Activated naive CD4-positive, alpha-beta T cell (primary cell): ENCODE results near the gene MASP1.

Source experiments
- DNase-seq, 4 experiments: peaks; one replicate each; lab custom pipeline; 2025; lab: John Stamatoyannopoulos, UW

Gene MASP1

DNA sequence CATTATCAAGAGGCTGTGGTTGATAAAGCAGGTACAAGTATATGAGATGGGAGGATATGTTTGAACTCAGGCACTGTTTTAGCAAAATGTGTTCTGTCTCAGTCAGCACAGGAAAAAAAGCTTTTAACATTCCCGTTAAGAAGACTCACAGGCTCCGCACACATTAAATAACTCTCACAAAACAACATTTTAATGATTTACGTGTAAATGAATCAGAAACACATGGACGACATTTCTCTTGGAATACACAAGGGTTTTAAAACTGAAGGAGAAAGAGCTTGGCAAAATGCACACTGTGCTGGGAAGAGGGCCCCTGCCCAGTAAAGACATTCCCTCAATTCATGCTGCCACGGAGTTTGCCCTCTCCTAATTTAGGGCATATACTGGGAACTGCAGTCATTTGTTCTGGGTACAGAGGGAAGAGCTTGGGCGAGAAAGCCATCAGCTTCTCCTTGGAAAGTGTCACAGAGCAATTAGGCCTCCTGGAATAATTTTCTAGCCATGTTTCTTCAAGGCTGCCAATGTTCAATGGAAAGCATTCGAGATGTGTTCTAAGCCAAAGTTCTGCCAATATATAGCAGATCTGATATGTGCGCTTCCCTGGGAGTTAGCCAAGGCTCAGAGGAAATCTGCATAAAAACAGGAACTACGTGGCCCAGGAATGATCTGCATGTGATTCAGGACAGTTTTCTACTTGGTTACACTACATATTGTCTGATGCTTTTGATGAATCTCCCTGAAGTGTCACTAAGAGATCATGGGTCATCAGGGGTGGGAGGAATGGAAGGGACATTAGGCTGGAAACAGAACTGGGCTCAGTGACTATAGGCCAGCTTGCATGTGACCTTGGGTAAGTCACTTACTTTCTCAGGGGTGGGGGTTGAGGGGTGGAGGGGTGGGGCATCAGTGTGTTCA lies 2.2 kb upstream of the MASP1 start:
- no peak for DNase-seq

DNA sequence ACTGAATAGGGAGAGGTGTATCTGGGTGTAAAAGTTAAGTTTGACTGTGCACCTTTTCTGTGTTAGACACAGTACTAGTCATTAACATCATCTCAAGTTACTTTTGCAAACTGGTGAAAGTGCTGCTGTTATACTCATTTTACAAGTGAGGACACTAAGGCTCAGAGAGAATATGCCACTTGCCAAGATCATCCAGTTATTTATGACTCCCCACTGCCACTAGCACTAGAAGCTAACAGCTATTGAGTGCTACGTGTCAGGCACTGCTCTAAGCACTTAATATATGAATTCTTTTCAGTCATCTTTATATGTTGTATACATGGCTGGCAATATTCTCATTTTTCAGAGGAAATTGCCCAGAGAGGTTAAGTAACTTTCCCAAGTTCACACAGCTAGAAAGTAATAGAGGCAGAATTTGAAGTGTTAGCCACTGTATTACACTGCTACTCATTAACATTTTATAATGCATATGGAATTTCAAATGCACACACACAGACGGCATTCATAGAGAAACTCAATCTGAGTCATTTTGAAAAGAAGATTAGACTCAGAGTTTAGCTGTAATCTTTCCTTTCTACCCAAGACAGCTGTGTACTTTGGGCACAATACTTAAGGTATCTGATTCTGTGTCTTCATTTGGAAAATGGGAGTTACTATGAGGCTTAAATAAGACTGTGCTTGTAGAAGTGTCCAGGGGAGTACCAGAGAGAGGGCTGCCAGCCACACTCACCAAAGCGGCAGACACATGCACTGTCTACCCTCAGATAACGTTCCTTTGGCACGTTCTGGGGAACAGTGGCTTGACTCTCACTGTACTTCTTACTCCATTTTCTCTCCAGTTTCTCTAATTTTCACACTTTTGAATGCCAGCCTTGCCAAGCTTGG lies 1.3 kb upstream of the MASP1 start:
- DNase-seq, result no peak

DNA sequence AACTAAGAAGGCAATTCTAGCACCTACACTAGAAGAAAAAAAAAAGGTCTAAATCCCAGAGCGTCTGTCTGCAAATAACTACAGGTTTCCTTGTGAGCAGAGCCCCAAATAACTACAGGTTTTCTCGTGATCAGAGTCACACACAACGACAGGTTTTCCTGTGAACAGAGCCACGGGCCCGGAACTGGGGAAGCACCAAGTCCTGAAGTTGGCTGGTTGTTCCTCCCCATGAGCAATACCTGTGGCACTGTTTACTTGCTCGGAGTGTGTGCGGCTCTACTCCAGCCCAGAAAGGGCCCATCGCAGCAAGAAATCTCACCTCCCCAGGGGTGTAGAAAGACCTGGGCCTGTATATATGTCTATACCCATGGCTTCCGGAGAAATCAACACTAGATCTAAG lies 644 bp upstream of the MASP1 start:
- DNase-seq, result no peak

DNA sequence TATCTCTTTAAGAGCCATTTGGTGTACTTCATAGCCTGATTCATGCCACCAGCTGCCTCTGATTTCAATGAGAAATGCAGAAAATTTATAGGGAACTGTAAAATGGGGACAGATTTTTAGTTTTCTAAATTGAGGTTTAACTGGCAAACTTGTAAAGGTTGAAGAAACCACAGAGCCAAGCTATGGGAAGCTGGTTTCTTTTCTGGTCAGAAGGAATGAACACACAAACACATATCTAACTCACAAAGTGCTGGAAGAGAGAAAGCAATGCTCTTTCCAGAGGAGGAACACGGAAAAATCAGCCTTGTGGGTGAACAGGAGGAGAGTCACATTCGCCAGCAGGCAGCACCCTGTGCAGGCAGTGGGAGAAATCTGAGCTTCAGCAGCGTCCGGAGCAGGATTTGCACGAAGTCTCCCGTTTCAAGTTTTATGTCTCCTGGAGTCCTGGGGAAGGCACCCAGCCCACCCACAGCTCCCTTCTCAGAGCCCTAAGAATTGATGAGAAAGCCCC lies 481 bp downstream of the MASP1 start:
- no peak for DNase-seq

DNA sequence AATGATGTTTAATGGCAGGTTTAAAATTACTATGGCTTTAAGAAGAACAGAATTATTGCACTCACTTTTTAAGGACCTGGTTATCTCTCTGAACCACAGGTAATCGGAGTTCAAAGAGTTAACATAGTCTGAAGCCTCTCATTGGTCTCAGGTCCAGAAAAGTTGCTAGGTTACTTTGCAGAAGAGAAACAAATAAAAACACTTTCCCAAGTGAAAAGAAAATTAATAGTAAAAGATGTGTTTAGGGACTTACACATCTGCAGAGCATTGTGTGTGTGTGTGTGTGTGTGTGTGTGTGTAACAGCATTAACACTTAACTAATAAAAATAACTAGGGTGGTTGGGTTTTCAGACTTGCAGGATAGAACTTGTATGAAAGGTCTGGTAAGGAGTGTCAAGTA lies 1.0 kb downstream of the MASP1 start:
- DNase-seq, result no peak

DNA sequence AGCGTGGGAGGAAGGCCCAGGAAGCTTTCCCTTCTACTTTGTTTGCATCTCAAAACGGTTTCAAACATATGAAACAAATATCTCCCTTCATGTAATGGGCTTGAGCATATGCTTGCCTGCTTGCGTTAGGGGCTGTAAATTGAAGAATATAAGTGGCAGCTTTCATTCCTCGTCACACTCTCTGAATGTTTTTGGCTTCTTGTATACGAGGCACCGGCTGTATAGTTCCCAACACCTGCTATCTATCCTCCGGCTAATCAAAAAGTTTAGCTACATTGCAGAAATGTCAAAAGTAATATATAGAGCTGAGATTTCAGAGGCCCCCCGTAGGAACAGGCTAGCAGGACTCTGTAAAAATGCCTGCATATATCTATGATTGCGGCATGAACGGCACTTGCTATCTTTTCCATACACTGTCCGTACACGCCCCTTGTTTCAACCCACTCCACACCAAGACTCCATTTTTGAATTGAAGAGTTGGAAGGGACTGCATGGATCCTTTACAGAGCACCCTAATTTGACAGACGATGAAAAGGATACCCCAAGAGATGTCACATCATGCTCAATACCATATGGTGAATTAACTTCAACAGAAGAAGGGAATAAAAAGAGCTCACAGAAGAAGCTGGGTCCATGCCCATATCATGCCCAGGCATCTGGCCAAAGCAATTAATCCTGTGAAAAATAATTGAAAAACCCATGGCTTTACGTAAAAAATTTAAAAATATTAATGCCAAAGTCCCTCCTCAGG lies 2.5 kb downstream of the MASP1 start:
- no peak for DNase-seq

DNA sequence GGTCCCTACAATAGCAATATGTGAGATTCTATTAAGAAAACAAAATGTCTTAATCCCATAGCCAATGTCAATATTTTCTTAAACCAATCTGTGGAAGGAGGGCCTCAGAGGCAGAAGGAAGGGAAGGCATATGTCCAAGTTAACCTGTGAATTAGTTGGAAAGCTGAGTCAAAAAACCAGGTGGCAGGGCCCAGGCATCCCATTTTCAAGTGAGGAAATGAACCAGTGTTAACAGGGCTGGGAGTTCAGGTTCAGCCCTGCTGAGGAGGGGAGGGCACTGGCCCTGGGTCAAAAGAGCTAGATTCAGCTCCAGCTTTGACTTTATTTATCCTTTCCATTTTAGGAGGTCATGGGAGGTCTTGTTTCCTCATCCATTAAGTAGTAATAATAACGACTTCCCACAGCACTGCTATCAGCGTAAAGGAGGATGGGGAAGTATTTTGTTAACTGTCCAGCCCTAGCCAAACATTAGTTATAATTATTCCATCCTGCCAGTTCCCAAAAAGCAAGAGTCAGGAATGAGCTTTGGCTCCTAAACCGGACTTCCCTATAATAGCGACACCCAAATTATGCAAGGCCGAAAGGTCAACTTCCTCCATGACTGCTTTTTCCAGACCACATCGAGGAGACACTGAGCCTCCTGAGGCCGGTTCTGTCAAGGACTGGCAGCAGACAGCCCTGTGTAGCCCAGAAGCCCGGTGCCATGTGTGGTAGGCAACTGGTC lies 3.2 kb downstream of the MASP1 start:
- no peak for DNase-seq

DNA sequence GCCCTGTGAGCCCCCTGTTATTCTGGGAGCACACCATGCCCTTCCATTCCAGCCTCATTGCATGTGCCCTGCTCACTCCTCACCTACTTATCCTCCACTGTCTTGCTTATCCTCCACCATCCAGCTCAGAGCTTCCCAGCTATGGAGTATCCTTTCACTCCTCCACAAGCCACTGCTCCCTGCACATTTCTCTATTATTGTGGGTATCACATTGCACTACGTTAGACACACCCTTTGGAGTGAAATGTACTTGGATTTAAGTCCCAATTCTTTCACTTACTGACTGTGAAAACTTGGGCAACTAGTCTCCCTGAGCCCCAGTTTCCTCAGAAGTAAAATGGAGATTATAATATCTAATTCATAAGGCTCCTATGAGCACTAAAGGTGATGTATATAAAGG lies 4.3 kb downstream of the MASP1 start:
- DNase-seq, result no peak

DNA sequence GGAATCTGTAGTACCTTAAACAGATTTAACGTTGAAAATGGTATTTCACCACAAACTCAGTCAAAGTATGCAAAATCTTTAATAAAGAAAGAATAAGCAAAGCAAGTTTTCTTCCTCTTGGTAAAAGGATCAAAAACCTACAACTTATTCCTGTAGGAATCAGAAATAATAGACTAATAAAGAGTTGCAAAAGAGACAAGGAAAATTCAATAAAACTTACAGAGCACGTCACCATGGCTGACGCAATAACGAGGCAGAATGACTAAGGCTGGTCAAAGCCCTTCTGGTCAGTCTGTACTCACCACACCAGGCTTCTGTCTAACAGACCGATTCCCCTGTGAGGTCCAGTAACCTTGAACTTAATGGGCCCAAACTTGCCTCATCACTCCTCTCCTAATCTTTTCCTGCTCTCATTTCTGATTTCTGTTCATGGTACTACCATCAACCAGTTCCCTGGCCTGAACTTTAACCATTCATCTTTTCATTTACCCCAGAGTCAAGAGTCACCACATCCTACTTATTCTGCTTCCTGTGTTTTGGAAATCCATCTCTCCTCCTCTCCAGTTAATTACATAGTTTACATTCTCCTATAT lies 5.0 kb downstream of the MASP1 start:
- no peak for DNase-seq

DNA sequence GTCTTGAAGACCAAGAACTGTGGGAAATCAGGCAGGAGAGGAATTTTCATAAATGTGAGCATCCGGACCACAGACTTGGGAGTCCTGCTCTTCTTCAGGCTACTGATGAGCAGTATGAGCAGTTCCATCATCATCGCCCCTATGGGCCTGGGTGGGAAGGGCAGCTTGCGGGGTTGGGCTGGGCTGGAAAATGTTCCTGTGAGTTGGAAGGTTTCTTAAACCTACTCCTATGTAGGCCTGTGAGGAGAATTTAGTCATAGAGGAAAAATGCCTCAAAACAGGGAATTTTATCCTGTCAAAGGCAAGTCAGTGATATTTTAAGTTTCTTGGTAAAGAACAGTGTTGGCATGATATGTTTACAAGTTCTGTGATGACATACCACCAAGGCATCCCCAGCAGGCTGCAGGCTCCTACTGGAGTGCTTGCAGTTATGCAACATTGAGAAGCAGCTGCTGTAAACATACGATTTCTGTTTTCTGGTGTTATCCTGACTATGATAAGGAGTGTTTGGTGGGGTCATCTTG lies 10.3 kb downstream of the MASP1 start:
- no peak for DNase-seq

DNA sequence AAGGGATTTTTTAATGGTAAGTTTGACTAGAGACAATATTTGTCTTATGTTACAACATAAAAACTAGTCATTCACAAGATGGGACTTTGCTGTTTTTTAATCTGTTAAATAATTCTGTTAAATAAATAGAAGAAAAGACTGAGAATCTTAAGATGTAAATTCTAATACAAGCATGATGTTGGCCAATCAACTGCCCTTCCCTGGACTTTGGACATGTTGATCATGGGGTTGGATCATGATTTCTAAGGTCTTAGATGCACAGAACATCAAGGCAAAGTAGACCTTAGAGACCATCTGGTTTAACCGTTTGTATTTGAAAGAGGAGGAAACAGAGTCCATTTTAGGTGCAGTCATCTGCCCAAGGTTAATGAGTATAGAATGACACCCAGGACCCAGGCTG lies 10.9 kb downstream of the MASP1 start:
- no peak for DNase-seq

DNA sequence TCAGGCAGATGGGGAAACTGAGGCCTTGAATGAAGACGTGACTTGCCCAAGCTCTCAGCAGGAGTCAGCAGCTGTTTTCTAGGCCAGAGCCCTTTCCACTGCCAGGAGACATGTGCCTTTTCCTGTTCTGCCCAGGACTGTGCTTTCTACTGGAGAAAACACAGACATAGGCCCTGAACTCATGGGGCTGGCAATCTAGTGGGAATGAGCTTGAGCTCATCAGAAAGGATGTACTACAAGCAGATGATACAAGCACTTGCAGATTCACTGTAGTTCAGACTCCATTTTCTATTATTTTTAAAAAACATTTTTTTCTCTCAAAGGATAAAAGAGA lies 14.4 kb downstream of the MASP1 start:
- no peak for DNase-seq

DNA sequence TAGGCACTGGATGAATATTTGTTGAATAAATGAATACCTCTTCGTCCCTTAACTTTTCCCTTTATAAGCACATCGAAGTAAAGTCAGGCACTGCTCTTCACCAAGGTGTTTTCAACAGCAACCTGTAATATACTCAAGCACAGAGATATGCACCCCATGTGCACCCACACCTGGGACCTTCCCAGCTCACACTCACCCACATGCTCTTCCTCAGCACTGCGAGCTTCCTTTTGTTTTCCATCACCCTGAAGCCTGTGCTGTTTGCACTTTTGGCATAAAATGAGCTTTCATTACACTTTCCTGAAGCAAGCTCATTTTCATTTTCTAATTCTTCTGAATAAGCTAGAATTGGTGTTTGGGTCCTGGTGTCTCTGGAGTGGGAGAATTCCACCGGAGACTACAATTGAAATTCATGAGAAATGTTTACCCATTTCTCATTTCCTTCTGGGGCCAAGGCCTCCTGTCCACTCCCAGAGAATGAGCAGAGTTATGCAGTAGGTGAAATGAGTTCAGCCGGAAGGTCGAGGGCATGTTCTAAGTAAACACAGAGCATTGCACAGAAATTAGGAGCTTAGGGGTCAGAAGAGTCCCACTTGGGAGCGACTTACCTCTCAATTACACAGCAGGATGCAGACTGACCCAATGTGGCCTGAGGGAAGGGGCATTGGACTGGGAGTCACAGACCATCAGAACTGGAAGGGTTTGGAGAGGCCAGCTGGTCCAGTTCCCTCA lies 15.0 kb downstream of the MASP1 start:
- DNase-seq, result no peak

DNA sequence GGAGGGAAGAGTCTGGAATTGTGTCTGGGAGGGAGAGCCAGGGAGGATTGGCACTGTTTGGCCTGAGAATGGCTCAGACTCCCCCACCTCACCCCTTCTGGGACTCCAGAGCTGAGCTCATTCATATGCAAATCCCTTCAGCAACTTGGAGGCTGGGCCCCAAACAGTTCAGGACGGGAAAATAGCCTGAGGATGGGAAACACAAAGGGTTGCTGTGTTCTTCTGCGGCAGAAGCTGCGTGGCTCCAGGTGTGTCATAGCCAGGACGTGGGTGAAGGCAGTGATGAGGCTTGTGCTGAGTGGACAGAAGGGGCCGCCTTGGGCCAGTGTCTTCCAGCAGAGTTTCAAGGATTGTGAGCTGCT lies 16.6 kb downstream of the MASP1 start:
- no peak for DNase-seq

DNA sequence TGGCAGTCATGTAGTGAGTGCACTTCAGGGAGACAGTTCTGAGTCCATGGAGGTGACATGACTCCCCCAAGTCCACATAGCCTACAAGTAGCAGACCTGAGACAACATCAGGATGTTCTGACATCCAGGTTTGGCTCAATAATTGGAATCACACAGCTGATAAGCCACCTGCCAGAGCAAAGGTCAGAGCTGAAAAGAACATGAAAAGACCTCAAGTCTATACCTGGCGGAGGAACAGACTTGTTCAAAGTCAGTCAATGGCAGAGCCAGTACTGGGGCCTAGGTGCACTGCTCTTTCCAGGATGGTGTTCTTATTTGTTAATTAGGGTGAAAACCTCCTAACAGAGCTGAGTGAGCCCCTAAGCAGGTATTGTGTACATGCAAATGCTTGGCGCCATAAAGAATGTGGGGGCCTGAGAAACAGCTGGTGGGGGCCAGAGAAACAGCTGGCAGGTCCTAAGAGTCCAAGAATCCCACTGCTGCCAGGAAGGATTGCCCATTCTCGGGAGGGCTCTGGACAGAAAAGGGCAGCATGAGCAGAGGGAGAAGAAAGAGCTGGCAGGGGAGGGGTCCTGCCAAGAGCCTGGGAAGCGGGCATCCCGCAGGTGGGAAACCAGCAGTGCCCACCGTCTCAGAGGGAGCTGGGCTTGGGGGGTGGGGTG lies 17.1 kb downstream of the MASP1 start:
- DNase-seq, result no peak

DNA sequence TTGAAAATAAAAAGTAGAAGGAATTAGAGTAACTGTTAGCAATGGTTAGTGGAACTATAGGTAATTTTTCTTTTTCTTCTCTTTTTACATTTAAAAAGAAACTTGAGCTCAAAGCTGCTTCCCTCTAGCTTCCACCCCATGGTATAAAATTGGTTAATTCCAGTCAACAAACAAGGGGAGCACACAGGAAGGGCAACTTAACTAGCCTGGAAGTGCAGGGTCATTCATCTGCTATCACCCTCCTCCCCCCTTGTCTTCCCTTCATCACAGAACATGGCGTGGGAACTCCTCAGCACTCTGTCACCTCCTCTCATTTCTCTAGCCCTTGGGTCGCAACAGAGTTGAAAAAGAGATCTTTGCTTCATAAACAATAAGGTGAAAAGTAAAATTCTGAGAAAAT lies 20.0 kb downstream of the MASP1 start:
- DNase-seq, result no peak

DNA sequence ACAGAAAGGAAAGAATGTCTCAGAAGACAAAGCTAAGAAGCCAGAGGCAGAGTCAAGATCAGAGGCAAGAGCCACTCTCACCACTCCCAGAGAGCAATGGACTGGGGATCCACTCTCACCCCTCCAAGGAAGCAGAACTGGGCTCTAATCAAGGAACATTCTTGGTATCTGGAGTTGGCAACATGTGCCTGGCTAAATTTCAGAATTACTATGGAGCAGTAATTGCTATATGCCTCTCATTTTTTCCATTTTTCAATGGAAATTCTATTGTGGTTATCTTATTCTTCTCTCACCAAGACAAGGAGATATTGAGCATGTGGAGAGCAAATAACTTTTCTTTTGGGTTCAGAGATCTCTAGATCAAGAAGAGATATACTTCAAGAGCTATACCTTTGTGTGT lies 22.1 kb downstream of the MASP1 start:
- DNase-seq, result no peak

DNA sequence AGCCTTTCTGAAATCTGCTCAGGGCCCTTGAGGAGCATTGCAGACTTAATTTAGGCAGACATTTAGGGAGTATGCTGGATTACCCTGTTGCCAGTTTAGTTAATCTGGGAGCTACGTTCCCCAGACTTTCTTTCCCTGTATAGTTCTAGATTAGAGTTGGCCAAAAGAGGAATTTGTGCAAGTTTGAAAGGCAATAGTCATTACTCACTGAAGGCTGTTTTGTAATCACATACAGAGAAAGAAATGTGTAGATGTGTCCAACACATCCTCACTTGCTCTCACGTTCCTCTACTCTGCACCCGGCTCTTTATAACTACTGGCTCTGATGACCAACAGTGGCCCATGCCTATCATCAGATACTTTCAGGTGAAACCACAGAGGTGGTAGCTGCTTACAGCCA lies 24.2 kb downstream of the MASP1 start:
- DNase-seq, result no peak

DNA sequence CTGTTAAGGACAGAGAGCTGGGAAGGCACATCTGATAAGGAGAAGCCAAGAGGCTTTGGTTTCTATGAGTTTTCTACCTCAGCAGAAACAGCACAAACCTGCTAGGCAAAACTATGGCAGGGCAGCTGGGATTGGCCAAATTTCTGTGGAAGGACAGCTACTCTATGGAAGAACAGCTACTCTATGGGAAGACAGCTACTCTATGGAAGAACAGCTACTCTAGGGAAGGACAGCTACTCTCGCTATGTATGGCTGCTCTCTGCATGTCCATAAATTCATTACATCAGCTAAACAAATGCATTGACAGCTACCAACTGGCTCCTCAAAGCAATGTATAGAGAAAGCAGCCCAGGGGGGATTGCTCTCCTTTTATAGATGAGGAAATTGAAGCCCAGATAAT lies 24.8 kb downstream of the MASP1 start:
- DNase-seq, result no peak

DNA sequence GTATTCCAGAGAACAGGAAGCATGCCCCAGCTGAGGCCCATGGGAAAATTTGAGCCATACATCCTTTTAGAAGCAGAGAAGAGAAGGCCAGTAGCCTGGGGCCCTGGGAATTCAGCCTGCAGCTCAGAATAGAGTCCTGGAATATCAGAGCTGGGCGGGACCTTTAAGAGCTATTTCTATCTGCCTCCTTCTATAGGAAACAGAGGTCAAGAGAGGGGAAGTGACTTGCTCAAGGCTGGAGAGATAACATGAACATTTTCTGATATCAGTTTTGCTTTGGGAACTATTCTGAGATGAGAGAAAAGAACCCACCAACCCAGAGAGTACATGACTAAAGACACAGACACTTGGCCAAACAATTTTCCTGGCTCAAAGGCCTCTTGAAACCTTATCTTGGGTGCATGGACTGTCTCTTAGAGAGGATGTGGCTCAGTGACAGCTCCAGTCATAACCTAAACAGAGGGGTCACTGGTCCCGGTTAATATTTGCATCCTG lies 26.0 kb downstream of the MASP1 start:
- DNase-seq, result no peak
